Psoas muscle (tissue), 8 donors: ENCODE data around the gene ADCY7. TPM values are rescaled to one million over a fixed set of nuclear protein-coding genes. Genes with fewer than 3 reads are reported as not detected.

Experiments
- ATAC-seq, 4 donors: fragments of 200-7000 bp; cut with Tn5 transposase; one replicate each; pipeline ENCODE4 v1.9.1; 2020; ENCODE audit warnings: moderate library complexity in 3 of 4, mild to moderate bottlenecking in 2 of 4
- DNase-seq, 2 donors: peaks; one replicate each; pipeline ENCODE4 v3.0.0-alpha.2; 2020
- H3K27ac ChIP-seq: fragments of 200-600 bp; one replicate; pipeline ENCODE4 v1.8.0; 2022
- H3K27me3 ChIP-seq, 3 donors: fragments of 200-600 bp in 1 of 3; one replicate each; pipeline versions ENCODE4 v1.6.1 to v1.8.0; 2013 to 2022; ENCODE audit warnings: low read length in 2 of 3, mild to moderate bottlenecking in 2 of 3, moderate library complexity in 1 of 3; ENCODE audit not compliant: insufficient read depth in 3 of 3
- H3K36me3 ChIP-seq, 2 donors: fragments of 200-600 bp in 1 of 2; one replicate each; pipeline versions ENCODE4 v1.6.1 to v1.8.0; 2013 to 2022; ENCODE audit warnings: low read depth in 1 of 2, mild to moderate bottlenecking in 1 of 2, moderate library complexity in 1 of 2; ENCODE audit not compliant: insufficient read depth in 1 of 2
- H3K4me1 ChIP-seq: fragments of 200-600 bp; one replicate; pipeline ENCODE4 v1.8.0; 2022
- H3K4me3 ChIP-seq: fragments of 200-600 bp; one replicate; pipeline ENCODE4 v1.8.0; 2022; ENCODE audit warnings: mild to moderate bottlenecking
- H3K9me3 ChIP-seq: fragments of 200-600 bp; one replicate; pipeline ENCODE4 v1.8.0; 2022
- WGBS, 3 donors: extraction: QIAGEN DNeasy Blood & Tissue Kit; methylation state at CpG; one replicate each; pipeline versions ENCODE4 v1.1.6 to v1.1.7; 2013; 5-methylcytosine and 5-hydroxymethylcytosine counted together
- intact Hi-C, 2 donors: fragments of 100-400 bp; cut with DNase I; formaldehyde crosslinking; loops; one replicate each; pipeline versions ENCODE4 v1.11.0 to v1.14.2; 2022
- polyA plus RNA-seq, 3 donors: library from polyadenylated mRNA; stranded (reverse); fragments of 200-250 nt; gene quantifications; one replicate each; pipeline ENCODE4 v1.2.3, GENCODE V29; 2013
- total RNA-seq, 4 donors: library from RNA; stranded (reverse); fragmentation: NEBNext Ultra II Directional in 2 of 4; extraction: Animal tissue kit (Norgen Biotek cat#: 25700) in 2 of 4; gene quantifications; one replicate each; pipeline versions ENCODE4 v1.2.1 to v1.2.4, GENCODE V29; 2021 to 2023
- TF ChIP-seq, protein P1 (sequence below): fragments of 200-600 bp; IDR thresholded peaks from one replicate; pipeline ENCODE4 v1.8.0; 2022; ENCODE audit warnings: antibody characterized with exemption
- donor health status: healthy with polysubstance abuse.
- donor health status: DM: no; HTN: no; CAD: no; lungs with moderate emphysema.
- donor health status: Bipolar disorder and iron deficiency.
- donor health status: healthy.
- donor health status: DM: yes; HTN: yes; CAD: no.
- donor health status: DM: no; HTN: no; CAD: no.
- donor health status: DM: no; HTN: no; CAD: no.
- donor health status: DM: yes; HTN: yes; CAD: no.

The ADCY7 gene
- total and polyA plus RNA-seq, 7 donors: 0.34 to 5.5 (median 3.1) TPM

DNA sequence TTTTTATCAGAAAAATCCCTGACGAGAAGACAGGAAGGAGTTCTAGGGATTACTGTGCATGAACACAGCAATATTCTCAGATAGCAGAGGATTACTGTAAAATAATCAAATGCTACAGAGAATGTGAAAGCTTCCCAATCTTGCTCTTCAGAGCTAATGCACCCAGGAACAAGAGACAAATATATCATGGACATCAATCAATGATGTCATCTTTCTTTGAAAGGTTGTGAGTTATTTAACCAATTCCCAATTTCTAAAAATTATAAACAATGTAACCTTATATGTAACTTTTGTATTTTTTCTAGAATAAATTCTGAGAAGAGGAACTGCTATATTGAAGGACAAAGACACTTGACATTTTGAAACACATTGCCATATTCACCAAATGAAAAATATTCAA, 56.0 kb downstream of the ADCY7 start:
- Histone ChIP-seq H3K4me1 (no peaks in the 10 kb centered on the region), H3K36me3 (peaks cover 22 to 98% of the 10 kb centered on the region in 2 donors), H3K27me3 (no peaks in the 10 kb centered on the region), H3K4me3 (no peak overlapping the region), H3K27ac (no peak overlapping the region), H3K9me3 (no peaks in the 10 kb centered on the region)
- ATAC-seq: no peak
- DNase-seq: no peak
- TF ChIP-seq, protein P1, sequence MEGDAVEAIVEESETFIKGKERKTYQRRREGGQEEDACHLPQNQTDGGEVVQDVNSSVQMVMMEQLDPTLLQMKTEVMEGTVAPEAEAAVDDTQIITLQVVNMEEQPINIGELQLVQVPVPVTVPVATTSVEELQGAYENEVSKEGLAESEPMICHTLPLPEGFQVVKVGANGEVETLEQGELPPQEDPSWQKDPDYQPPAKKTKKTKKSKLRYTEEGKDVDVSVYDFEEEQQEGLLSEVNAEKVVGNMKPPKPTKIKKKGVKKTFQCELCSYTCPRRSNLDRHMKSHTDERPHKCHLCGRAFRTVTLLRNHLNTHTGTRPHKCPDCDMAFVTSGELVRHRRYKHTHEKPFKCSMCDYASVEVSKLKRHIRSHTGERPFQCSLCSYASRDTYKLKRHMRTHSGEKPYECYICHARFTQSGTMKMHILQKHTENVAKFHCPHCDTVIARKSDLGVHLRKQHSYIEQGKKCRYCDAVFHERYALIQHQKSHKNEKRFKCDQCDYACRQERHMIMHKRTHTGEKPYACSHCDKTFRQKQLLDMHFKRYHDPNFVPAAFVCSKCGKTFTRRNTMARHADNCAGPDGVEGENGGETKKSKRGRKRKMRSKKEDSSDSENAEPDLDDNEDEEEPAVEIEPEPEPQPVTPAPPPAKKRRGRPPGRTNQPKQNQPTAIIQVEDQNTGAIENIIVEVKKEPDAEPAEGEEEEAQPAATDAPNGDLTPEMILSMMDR: no peak
- intact Hi-C loops: loop anchor here in 1 of 2 donors (10.0 kb wide), 1 partner anchor 108 kb away; no protein-coding TSS in a partner anchor
- 89 to 94% (median 94%) methylated on average over 1 of the region's 1 CpG for WGBS, 3 donors

DNA sequence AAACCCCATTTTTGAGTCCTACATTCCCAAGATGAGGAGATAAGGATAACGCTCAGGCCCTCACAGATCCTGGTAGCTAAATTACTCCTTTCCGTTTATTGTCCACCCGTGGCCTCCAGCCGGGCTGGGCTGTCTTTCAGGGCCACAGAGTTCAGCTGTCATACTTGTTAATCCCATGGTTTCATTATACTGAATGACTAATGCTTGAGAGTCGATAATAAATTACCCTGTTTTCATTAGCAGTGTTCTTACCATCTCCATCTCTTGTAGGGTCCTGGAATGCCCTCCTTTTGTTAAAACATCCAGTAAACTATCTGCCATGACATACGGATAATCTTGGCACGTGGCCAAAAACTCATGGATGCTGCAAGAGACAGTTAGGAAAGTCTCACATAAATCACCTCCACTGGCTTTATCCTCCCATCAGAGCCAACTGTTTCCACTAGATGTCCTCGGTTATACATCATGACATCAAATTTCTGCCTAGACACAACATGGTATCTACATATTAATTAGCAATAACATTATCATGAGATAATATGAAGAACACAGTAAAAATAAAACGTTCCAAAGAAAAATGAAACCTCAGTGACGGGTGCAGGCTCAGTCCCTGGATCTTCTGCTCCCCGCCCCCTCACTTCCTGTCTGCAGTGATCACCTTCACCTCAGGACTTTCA, 57.1 kb downstream of the ADCY7 start:
- DNase-seq (no peak), ATAC-seq (peak in 3 of 4 donors; percentile 57 to 84 (median 81))
- TF ChIP-seq, protein P1: no peak
- Histone ChIP-seq H3K9me3 (no peaks in the 10 kb centered on the region), H3K4me3 (no peak overlapping the region), H3K27ac (no peak overlapping the region), H3K4me1 (no peaks in the 10 kb centered on the region), H3K36me3 (peaks cover 22 to 96% of the 10 kb centered on the region in 2 donors), H3K27me3 (no peaks in the 10 kb centered on the region)
- WGBS, 3 donors: 41 to 54% (median 44%) methylated on average over 11 of the region's 11 CpGs
- intact Hi-C loops: loop anchor here in 1 of 2 donors (10.0 kb wide), 1 partner anchor 109 kb away; no protein-coding TSS in a partner anchor

DNA sequence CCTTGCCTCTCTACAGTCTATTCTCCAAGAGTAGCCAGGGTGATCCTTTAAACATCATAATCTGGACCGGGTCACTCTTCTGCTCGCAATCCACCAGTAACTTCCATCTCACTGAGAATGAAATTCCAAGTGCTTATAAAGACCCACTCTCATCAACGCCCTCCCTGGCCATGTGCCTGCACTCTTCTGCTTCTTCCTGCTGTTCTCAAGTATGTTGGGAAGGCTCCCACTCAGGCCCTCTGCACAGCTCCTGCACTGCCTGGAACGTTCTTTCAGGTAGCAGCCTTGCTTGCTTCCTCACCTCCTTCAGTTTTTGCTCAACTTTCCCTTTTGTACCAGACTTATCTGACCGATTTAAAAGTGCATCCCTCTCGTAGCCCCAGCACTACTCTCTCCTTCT, 58.0 kb downstream of the ADCY7 start:
- Histone ChIP-seq H3K27me3 (no peaks in the 10 kb centered on the region), H3K4me3 (no peak overlapping the region), H3K36me3 (peaks cover 17 to 96% of the 10 kb centered on the region in 2 donors), H3K4me1 (no peaks in the 10 kb centered on the region), H3K9me3 (no peaks in the 10 kb centered on the region), H3K27ac (no peak overlapping the region)
- intact Hi-C loops: loop anchor here in 1 of 2 donors (10.0 kb wide), 1 partner anchor 110 kb away; no protein-coding TSS in a partner anchor
- TF ChIP-seq, protein P1: no peak
- WGBS, 3 donors: 85 to 89% (median 88%) methylated on average over 6 of the region's 6 CpGs
- no peak for DNase-seq
- ATAC-seq: no peak

DNA sequence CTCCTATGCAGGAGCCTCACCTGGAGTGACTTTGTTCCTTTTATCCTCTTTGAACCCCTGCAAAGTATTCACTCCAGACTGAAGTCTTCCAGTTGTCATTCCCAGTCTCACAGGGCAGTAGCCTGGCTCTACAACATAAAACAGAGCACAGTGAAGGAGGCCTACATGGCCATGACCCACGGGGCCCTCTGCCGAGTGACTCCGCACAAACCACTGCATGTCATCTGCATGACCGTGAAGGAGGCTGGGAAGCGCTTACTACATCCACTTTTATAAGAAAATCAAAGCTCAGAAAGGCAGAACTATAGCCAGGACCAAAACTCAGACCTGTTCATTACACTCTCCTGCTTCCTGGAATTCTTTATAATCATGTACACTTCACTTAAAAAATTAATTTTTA, 59.9 kb downstream of the ADCY7 start:
- Histone ChIP-seq H3K27me3 (no peaks in the 10 kb centered on the region), H3K27ac (no peak overlapping the region), H3K9me3 (no peaks in the 10 kb centered on the region), H3K4me3 (no peak overlapping the region), H3K4me1 (peaks cover under 1% of the 10 kb centered on the region), H3K36me3 (peaks cover 7 to 82% of the 10 kb centered on the region in 2 donors)
- 67 to 88% (median 74%) methylated on average over 5 of the region's 5 CpGs for WGBS, 3 donors
- intact Hi-C loops: loop anchor here in 1 of 2 donors (10.0 kb wide), 1 partner anchor 111 kb away; no protein-coding TSS in a partner anchor
- ATAC-seq (no peak), DNase-seq (peak in 1 of 2 donors; percentile 14)
- TF ChIP-seq, protein P1: no peak
